CD4-positive, CD25-positive, alpha-beta regulatory T cell (primary cell): Measurements from ENCODE around the gene DNAJC5. TPM values are rescaled to one million over a fixed set of nuclear protein-coding genes. Genes with fewer than 3 reads are reported as not detected.
A peak's percentile ranks its signal among the peaks of the same experiment; 100 is the strongest.

Source experiments
- ATAC-seq, 2 donors: fragments of 150-1000 bp; cut with Tn5 transposase; one replicate each; pipeline ENCODE4 v1.10.0; 2021; ENCODE audit warnings: low read depth in 2 of 2, moderate number of reproducible peaks in 2 of 2, moderate library complexity in 1 of 2
- DNase-seq, 3 donors: peaks; one replicate each; pipeline versions ENCODE4 v3.0.0 to v3.0.0-alpha.2; 2012 to 2022; ENCODE audit warnings: mixed read lengths in 1 of 3
- H3K27ac ChIP-seq: one replicate; pipeline ENCODE4 v1.7.0; 2013; ENCODE audit warnings: mild to moderate bottlenecking, low read length; ENCODE audit not compliant: insufficient read depth, poor library complexity, severe bottlenecking
- H3K27me3 ChIP-seq: one replicate; pipeline ENCODE4 v1.7.0; 2013; ENCODE audit warnings: low read length; ENCODE audit not compliant: control insufficient read depth, insufficient read depth
- H3K36me3 ChIP-seq: one replicate; pipeline ENCODE4 v1.7.0; 2013; ENCODE audit warnings: mild to moderate bottlenecking, low read length, moderate library complexity; ENCODE audit not compliant: control insufficient read depth, insufficient read depth
- H3K4me1 ChIP-seq: 2 replicates; pipeline ENCODE4 v1.7.0; 2013; ENCODE audit warnings: mild to moderate bottlenecking, low read length; ENCODE audit not compliant: insufficient read depth, control insufficient read depth, poor library complexity, severe bottlenecking
- H3K4me3 ChIP-seq: one replicate; pipeline ENCODE4 v1.7.0; 2013; ENCODE audit warnings: low read depth, mild to moderate bottlenecking, low read length, moderate library complexity
- H3K9me3 ChIP-seq, 2 experiments: 1 replicate in 1 of 2; 2 replicates in 1 of 2; pipeline ENCODE4 v1.7.0; 2013; ENCODE audit warnings: low read length in 2 of 2, mild to moderate bottlenecking in 1 of 2, moderate library complexity in 1 of 2; ENCODE audit not compliant: control insufficient read depth in 2 of 2
- H3K27ac Mint-ChIP-seq, 3 donors: one replicate each; pipeline ENCODE4 v1.8.0; 2020 to 2022; ENCODE audit warnings: mild to moderate bottlenecking in 3 of 3, mixed read lengths in 3 of 3, moderate library complexity in 2 of 3
- H3K27me3 Mint-ChIP-seq: one replicate; pipeline ENCODE4 v1.8.0; 2022; ENCODE audit warnings: mild to moderate bottlenecking, mixed read lengths
- H3K36me3 Mint-ChIP-seq: one replicate; pipeline ENCODE4 v1.8.0; 2020; ENCODE audit warnings: mixed read lengths
- H3K4me1 Mint-ChIP-seq, 4 donors: one replicate each; pipeline ENCODE4 v1.8.0; 2020 to 2022; ENCODE audit warnings: mixed read lengths in 4 of 4, mild to moderate bottlenecking in 1 of 4
- H3K4me3 Mint-ChIP-seq, 4 donors: one replicate each; pipeline ENCODE4 v1.8.0; 2020 to 2022; ENCODE audit warnings: mild to moderate bottlenecking in 4 of 4, mixed read lengths in 4 of 4, moderate library complexity in 3 of 4
- H3K9me3 Mint-ChIP-seq, 7 donors: one replicate each; pipeline ENCODE4 v1.8.0; 2020 to 2022; ENCODE audit warnings: mixed read lengths in 7 of 7, mild to moderate bottlenecking in 3 of 7, moderate library complexity in 2 of 7
- polyA plus RNA-seq, 4 donors: library from polyadenylated mRNA; unstranded; fragments of 300-500 nt; fragmentation: Illumina TruSeq; gene quantifications; one replicate each; pipeline ENCODE4 v1.2.3, GENCODE V29; 2021
- total RNA-seq: library from RNA; stranded (reverse); gene quantifications from one replicate; pipeline ENCODE4 v1.2.3, GENCODE V29; 2022

DNAJC5 gene
- total and polyA plus RNA-seq, 5 donors from 2014 or later = 5.0 to 34.9 (median 6.1) TPM

GRCh38 chr20:63955827-63956663, 61.1 kb downstream of the DNAJC5 start, which contains the start of gene UCKL1:
UCKL1 (minus strand) TSS chr20:63956416; CDS start chr20:63956372, 44 bp downstream.
- ATAC-seq = peak; percentile 83
- Histone ChIP-seq H3K4me3 (peak within 1 kb of the TSS; percentile 51), H3K27me3 (no peaks in the 10 kb centered on the region), H3K9me3 (no peaks in the 10 kb centered on the region), H3K4me1 (peaks cover 37% of the 10 kb centered on the region), H3K36me3 (no peaks in the 10 kb centered on the region), H3K27ac (peak within 1 kb of the TSS; percentile 79)
- H3K9me3 Mint-ChIP-seq = no peaks in the 10 kb centered on the region
- H3K27ac Mint-ChIP-seq = peak within 1 kb of the TSS; percentile 65 to 92 (median 91)
- H3K36me3 Mint-ChIP-seq = no peaks in the 10 kb centered on the region
- DNase-seq = peak; percentile 86 to 93 (median 92)
- H3K4me3 Mint-ChIP-seq = peak within 1 kb of the TSS; percentile 86 to 94 (median 88)
- peaks cover 0 to 38% (median 15%) of the 10 kb centered on the region in 4 donors for H3K4me1 Mint-ChIP-seq
- no peaks in the 10 kb centered on the region for H3K27me3 Mint-ChIP-seq

GRCh38 chr20:63956664-63957003, 61.7 kb downstream of the DNAJC5 start:
- H3K27me3 Mint-ChIP-seq = no peaks in the 10 kb centered on the region
- peaks cover 0 to 38% (median 15%) of the 10 kb centered on the region in 4 donors for H3K4me1 Mint-ChIP-seq
- H3K9me3 Mint-ChIP-seq = no peaks in the 10 kb centered on the region
- Histone ChIP-seq H3K27me3 (no peaks in the 10 kb centered on the region), H3K27ac (peak overlapping the region; percentile 79), H3K4me1 (peaks cover 37% of the 10 kb centered on the region), H3K9me3 (no peaks in the 10 kb centered on the region), H3K4me3 (peak overlapping the region; percentile 32), H3K36me3 (peaks cover 2% of the 10 kb centered on the region)
- DNase-seq (no peak), ATAC-seq (no peak)
- peaks cover 4% of the 10 kb centered on the region for H3K36me3 Mint-ChIP-seq
- H3K27ac Mint-ChIP-seq = peak overlapping the region in 2 of 3 donors; percentile 65 to 91
- peak overlapping the region; percentile 86 to 94 (median 88) for H3K4me3 Mint-ChIP-seq

GRCh38 chr20:63957004-63957689, 62.2 kb downstream of the DNAJC5 start:
- H3K27ac Mint-ChIP-seq = peak overlapping the region; percentile 65 to 92 (median 73)
- H3K4me1 Mint-ChIP-seq = peaks cover 0 to 38% (median 15%) of the 10 kb centered on the region in 4 donors
- Histone ChIP-seq H3K27me3 (no peaks in the 10 kb centered on the region), H3K4me3 (peak overlapping the region; percentile 32), H3K36me3 (peaks cover 8% of the 10 kb centered on the region), H3K27ac (peak overlapping the region; percentile 79), H3K4me1 (peaks cover 37% of the 10 kb centered on the region), H3K9me3 (no peaks in the 10 kb centered on the region)
- H3K27me3 Mint-ChIP-seq = no peaks in the 10 kb centered on the region
- H3K9me3 Mint-ChIP-seq = no peaks in the 10 kb centered on the region
- peak; percentile 43 to 51 for ATAC-seq
- H3K36me3 Mint-ChIP-seq = peaks cover 4% of the 10 kb centered on the region
- peak; percentile 46 to 79 (median 54) for DNase-seq
- peak overlapping the region in 3 of 4 donors; percentile 86 to 89 (median 88) for H3K4me3 Mint-ChIP-seq

- peak overlapping the region; percentile 72 to 89 (median 83) for H3K4me3 Mint-ChIP-seq
- Histone ChIP-seq H3K4me1 (peaks cover 37% of the 10 kb centered on the region), H3K9me3 (no peaks in the 10 kb centered on the region), H3K36me3 (peaks cover 8% of the 10 kb centered on the region), H3K27ac (peak overlapping the region; percentile 79), H3K4me3 (no peak overlapping the region), H3K27me3 (no peaks in the 10 kb centered on the region)
- peak in 1 of 3 donors; percentile 26 for DNase-seq
- no peaks in the 10 kb centered on the region for H3K27me3 Mint-ChIP-seq
- H3K4me1 Mint-ChIP-seq = peaks cover 0 to 34% (median 13%) of the 10 kb centered on the region in 4 donors
- peaks cover 7% of the 10 kb centered on the region for H3K36me3 Mint-ChIP-seq
- H3K9me3 Mint-ChIP-seq = no peaks in the 10 kb centered on the region
- no peak for ATAC-seq
- peak overlapping the region in 1 of 3 donors; percentile 92 for H3K27ac Mint-ChIP-seq
These were observed 62.9 kb downstream of the DNAJC5 start for GRCh38 chr20:63957690-63958441.

DNA sequence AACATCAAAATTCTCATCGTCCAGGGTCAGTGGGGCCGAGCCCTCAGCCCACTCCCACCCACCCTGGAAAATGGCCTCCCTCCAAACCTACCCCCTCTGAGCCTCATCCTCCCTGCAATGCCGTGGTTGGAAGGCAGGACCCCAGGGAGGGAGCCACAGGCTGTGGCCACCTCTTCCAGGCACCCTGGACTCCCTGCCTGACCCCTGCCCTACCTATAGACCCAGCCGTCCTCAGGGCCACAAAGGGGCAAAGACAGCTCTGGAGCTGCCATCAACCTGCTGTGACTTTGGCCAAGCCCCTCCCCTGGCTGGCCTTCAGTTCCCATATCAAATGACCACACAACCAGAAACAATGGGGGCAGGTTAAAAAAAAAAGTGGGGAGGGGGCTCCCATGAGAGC, 63.5 kb downstream of the DNAJC5 start:
- Mint-ChIP-seq H3K9me3 (no peaks in the 10 kb centered on the region), H3K27ac (no peak overlapping the region), H3K4me1 (peaks cover 0 to 29% (median 10%) of the 10 kb centered on the region in 4 donors), H3K36me3 (peaks cover 8% of the 10 kb centered on the region), H3K4me3 (peak overlapping the region in 1 of 4 donors; percentile 47), H3K27me3 (no peaks in the 10 kb centered on the region)
- Histone ChIP-seq H3K9me3 (no peaks in the 10 kb centered on the region), H3K27ac (no peak overlapping the region), H3K36me3 (peaks cover 11% of the 10 kb centered on the region), H3K27me3 (no peaks in the 10 kb centered on the region), H3K4me1 (peaks cover 37% of the 10 kb centered on the region), H3K4me3 (no peak overlapping the region)
- DNase-seq (no peak), ATAC-seq (no peak)

DNA sequence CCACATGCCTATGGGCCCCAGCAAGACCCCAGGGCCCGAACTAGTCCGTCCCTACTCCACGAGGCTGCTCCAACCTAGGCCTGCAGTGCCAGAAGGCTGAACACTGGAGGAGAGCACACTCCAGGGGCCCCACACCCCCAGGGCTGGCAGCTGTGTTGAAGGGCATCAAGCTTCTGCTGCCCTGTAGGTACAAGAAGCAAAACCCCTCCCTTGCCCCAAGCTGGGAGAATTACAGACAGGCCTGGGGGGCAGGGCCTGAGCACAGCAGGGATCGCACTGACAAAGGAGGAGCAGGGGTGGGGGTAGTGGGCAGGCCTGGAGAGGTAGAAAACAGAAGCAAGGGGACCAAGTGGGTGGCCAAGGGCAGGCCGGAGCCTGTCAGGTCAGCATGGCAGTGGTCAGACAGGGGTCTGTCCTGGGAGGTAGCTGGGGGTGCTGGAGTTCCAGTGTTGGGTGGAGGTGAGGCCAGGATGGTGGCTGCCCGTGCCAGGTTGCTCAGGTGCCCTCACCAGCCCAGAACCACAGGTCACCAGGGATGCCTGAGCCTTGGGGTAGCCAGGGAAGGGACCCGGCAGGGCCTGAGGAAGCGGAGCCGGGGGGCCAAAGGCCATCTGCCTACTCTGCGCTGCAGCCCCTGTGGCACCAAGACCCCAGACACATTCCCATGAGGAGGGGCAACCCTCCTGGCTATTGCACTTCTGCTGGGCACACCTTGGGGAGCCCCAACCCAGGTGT, 64.2 kb downstream of the DNAJC5 start:
- ATAC-seq (no peak), DNase-seq (no peak)
- H3K27me3 Mint-ChIP-seq = no peaks in the 10 kb centered on the region
- H3K36me3 ChIP-seq = peaks cover 13% of the 10 kb centered on the region
- peaks cover 8% of the 10 kb centered on the region for H3K36me3 Mint-ChIP-seq
- no peaks in the 10 kb centered on the region for H3K27me3 ChIP-seq
- no peaks in the 10 kb centered on the region for H3K9me3 Mint-ChIP-seq
- no peak overlapping the region for H3K27ac Mint-ChIP-seq
- no peaks in the 10 kb centered on the region for H3K9me3 ChIP-seq
- no peak overlapping the region for H3K4me3 ChIP-seq
- H3K4me3 Mint-ChIP-seq = peak overlapping the region in 2 of 4 donors; percentile 18 to 35
- no peak overlapping the region for H3K27ac ChIP-seq
- peaks cover 0 to 23% (median 7%) of the 10 kb centered on the region in 4 donors for H3K4me1 Mint-ChIP-seq
- H3K4me1 ChIP-seq = peaks cover 34% of the 10 kb centered on the region

DNA sequence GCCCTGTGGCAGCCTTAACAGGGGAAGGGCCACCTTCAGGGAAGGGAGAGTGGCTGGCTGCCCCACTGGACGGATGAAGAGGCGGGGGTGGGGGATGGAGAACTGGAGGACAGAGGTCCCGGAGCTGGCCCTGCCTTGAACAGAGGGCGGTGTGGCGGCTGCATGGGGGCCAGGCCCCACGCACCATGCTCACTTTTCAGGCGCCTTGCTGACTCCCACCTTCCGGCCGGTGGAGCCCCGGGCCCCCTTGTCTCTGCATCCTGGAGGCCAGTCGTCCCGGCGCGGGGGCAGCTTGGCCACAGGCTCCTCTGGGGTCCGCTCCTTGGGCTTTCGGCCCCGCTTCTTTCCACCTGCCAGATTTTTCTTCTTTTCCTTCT, 64.8 kb downstream of the DNAJC5 start:
- H3K27ac Mint-ChIP-seq = peak overlapping the region in 1 of 3 donors; percentile 52
- no peak overlapping the region for H3K27ac ChIP-seq
- H3K4me1 Mint-ChIP-seq = peaks cover 0 to 17% (median 3%) of the 10 kb centered on the region in 4 donors
- H3K36me3 Mint-ChIP-seq = peaks cover 8% of the 10 kb centered on the region
- DNase-seq = no peak
- no peaks in the 10 kb centered on the region for H3K9me3 Mint-ChIP-seq
- H3K9me3 ChIP-seq = no peaks in the 10 kb centered on the region
- ATAC-seq = no peak
- no peaks in the 10 kb centered on the region for H3K27me3 ChIP-seq
- peaks cover 13% of the 10 kb centered on the region for H3K36me3 ChIP-seq
- H3K4me3 ChIP-seq = no peak overlapping the region
- H3K27me3 Mint-ChIP-seq = no peaks in the 10 kb centered on the region
- H3K4me3 Mint-ChIP-seq = peak overlapping the region in 1 of 4 donors; percentile 18
- H3K4me1 ChIP-seq = peaks cover 29% of the 10 kb centered on the region
